Sigmoid colon (tissue), 4 donors: ENCODE data around the gene CYP2E1.

Experiments
- EP300 ChIP-seq, 4 donors: sonication (generic); formaldehyde crosslinking; IDR thresholded peaks; one replicate each; pipeline ENCODE4 v1.6.1; 2017; ENCODE audit warnings: antibody characterized with exemption in 4 of 4
- POLR2A ChIP-seq, 2 donors: fragments of 450-650 bp; IDR thresholded peaks; one replicate each; pipeline ENCODE4 v1.6.1; 2016; ENCODE audit warnings: antibody characterized with exemption in 2 of 2, mild to moderate bottlenecking in 2 of 2, moderate library complexity in 2 of 2
- POLR2AphosphoS5 ChIP-seq, 4 donors: sonication (generic); formaldehyde crosslinking; IDR thresholded peaks; one replicate each; pipeline ENCODE4 v1.6.1; 2017; ENCODE audit warnings: antibody characterized with exemption in 4 of 4
- TF ChIP-seq, protein P1 (sequence below), 4 experiments: fragments of 450-650 bp in 3 of 4; fragments of 200-600 bp in 1 of 4; IDR thresholded peaks; one replicate each; pipeline ENCODE4 v1.5.1; 2016 to 2019; ENCODE audit warnings: antibody characterized with exemption in 4 of 4, mild to moderate bottlenecking in 3 of 4, moderate library complexity in 2 of 4

DNA sequence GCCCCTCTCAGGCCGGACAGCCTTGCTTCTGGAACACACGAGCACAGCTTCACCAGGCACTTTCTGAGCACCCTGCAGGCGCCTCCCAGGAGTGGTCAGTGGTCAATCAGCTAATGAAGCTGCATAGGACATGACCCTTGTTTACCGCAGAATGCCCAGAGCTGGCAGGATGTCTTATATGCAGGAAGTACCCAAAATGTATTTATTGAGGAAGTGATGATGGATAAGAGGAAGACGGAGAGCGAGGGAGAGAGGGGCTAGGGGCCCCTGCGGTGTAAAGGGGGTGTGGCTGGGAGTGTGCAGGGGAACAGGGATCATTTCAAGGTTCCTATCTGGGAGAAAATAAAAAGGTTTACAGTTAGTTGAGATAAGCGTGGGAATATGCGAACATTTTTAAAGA lies 3.3 kb downstream of the CYP2E1 start:
- TF ChIP-seq, protein P1, sequence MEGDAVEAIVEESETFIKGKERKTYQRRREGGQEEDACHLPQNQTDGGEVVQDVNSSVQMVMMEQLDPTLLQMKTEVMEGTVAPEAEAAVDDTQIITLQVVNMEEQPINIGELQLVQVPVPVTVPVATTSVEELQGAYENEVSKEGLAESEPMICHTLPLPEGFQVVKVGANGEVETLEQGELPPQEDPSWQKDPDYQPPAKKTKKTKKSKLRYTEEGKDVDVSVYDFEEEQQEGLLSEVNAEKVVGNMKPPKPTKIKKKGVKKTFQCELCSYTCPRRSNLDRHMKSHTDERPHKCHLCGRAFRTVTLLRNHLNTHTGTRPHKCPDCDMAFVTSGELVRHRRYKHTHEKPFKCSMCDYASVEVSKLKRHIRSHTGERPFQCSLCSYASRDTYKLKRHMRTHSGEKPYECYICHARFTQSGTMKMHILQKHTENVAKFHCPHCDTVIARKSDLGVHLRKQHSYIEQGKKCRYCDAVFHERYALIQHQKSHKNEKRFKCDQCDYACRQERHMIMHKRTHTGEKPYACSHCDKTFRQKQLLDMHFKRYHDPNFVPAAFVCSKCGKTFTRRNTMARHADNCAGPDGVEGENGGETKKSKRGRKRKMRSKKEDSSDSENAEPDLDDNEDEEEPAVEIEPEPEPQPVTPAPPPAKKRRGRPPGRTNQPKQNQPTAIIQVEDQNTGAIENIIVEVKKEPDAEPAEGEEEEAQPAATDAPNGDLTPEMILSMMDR (IDR thresholded peaks at IDR 0.05) = no peak
- TF ChIP-seq POLR2A (IDR thresholded peaks at IDR 0.05) (no peak), POLR2AphosphoS5 (IDR thresholded peaks at IDR 0.05) (no peak), EP300 (IDR thresholded peaks at IDR 0.05) (no peak)
